ENCODE data around the gene MOB2.

GRCh38 chr11:1504138-1504537 is 17.6 kb upstream of the MOB2 start:
- no peak for TF ChIP-seq CTCF (IDR thresholded peaks at IDR 0.05; ENCODE audit: low read depth, low read length)
- TF ChIP-seq EZH2phosphoT487 (IDR thresholded peaks at IDR 0.05; ENCODE audit: low read depth), result no peak

Data from OCI-LY3 (cell line).